Omental fat pad (tissue), 4 donors: ENCODE measurements around the gene ITPR2. TPM values are rescaled to one million over a fixed set of nuclear protein-coding genes. Genes with fewer than 3 reads are reported as not detected.

Experiments
- ATAC-seq: fragments of 150-250 bp; one replicate; pipeline ENCODE4 v1.9.1; 2016; ENCODE audit warnings: mild to moderate bottlenecking, moderate library complexity; ENCODE audit not compliant: low FRiP score
- DNase-seq: peaks from one replicate; pipeline ENCODE4 v3.0.0-alpha.2; 2019; ENCODE audit warnings: low spot score
- CTCF ChIP-seq, 3 donors: fragments of 450-650 bp; IDR thresholded peaks; one replicate each; pipeline ENCODE4 v1.5.1; 2016 to 2017; ENCODE audit warnings: antibody characterized with exemption in 3 of 3, mild to moderate bottlenecking in 3 of 3, moderate library complexity in 2 of 3
- total RNA-seq, 4 donors: library from RNA; depleted of rRNA; stranded (reverse); fragments of >200 nt; gene quantifications; one replicate each; pipeline ENCODE4 v1.1.0, GENCODE V29; 2016

Gene ITPR2
- total RNA-seq, 4 donors from 2014 or later = 39.0 to 62.9 (median 47.4) TPM

DNA sequence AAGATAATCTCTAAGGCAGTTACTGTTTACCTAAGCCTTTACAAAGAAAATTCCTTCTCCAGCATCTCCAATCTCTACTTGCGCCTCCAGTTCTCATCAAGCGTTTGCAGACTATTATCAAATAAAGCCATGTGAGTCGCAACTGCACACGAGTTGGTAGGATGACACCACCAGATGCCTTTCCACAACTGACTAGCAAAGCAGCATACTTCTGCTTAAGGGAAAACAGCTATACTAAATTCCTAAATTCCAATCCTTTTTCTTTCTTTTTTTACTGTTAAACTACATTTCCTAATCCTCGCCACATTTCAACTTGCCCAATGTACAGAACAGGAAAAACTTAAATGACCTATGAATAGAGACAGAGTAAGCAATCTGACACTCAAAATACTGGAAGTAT lies 166.7 kb downstream of the ITPR2 start:
- DNase-seq (no peak), ATAC-seq (no peak)
- no peak for TF ChIP-seq CTCF (IDR thresholded peaks at IDR 0.05)

DNA sequence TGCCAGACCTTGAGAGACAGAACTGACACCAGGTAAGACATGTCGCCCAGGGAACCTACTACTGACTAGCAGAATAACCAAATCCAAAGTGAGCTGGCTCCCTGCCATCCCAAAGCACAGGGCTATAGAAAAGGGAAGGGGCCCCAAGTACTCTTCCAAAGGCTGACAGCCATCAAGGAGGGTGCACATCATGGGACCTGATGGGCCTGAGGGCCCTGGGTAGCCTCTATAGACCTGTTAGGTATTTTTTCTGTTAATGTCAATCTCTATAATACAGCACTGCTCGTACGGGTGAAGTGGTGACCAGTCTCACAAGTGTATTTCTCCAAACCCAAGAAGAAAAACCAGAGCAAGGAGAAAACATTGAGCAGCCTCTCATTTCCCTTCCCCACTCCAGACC lies 171.6 kb downstream of the ITPR2 start:
- DNase-seq (no peak), ATAC-seq (no peak)
- no peak for TF ChIP-seq CTCF (IDR thresholded peaks at IDR 0.05)

DNA sequence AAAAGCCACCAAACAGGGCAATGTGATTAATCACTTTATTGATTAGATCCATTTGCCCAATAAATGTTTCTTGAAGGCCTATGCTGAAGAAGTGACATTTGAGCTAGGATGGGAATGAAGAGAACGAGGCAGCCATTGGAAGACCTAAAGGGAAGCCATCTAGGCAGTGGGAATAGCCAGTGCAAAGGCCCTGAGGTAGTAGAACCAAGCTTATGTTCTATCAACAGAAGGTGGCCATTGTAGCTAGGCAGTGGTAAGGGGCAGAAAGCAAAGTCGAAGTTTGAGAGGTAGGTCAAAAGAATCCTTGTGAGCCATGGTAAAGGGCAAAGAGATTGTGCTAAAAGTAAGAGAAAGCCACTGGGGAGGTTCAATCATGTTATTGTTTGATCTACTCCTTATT lies 173.1 kb downstream of the ITPR2 start:
- no peak for DNase-seq
- no peak for TF ChIP-seq CTCF (IDR thresholded peaks at IDR 0.05)
- ATAC-seq = no peak

DNA sequence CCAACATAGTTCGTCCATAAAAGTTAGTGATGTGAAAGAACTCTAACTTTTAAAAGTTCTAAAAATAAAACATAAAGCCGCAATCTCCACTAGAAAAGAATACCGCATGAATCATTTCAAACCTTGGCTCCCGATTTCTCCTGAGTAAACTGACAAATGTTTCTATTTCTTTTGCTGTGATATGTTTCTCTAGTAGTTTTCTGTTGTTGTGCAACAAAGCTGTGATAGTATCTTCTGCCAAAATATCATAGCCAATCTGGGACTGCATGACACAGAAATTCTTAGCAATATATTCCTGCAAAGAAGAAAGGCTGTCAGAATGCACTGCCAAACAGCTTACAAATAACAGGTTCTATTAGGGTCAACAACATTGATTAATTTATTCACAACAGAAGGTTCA lies 174.0 kb downstream of the ITPR2 start:
- peak; percentile 87 for ATAC-seq
- TF ChIP-seq CTCF (IDR thresholded peaks at IDR 0.05) = no peak
- no peak for DNase-seq

DNA sequence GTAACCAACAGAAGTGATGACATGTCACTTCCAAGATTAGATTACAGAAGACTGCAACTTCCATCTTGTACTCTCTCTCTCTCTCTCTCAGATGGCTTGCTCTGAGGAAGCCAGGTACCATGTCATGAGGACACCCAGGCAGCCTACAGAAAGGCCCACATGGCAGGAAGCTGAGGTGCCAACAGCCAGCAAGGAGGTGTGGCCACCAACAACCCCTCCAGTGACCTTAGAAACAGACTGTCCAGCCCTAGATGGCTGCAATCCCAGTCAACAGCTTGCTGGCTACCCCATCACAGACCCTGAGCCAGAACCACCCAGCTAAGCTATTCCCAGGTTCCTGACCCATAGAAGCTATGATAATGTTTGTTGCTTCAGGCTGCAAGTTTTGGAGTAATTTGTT lies 178.4 kb downstream of the ITPR2 start:
- ATAC-seq (no peak), DNase-seq (no peak)
- TF ChIP-seq CTCF (IDR thresholded peaks at IDR 0.05) = no peak

DNA sequence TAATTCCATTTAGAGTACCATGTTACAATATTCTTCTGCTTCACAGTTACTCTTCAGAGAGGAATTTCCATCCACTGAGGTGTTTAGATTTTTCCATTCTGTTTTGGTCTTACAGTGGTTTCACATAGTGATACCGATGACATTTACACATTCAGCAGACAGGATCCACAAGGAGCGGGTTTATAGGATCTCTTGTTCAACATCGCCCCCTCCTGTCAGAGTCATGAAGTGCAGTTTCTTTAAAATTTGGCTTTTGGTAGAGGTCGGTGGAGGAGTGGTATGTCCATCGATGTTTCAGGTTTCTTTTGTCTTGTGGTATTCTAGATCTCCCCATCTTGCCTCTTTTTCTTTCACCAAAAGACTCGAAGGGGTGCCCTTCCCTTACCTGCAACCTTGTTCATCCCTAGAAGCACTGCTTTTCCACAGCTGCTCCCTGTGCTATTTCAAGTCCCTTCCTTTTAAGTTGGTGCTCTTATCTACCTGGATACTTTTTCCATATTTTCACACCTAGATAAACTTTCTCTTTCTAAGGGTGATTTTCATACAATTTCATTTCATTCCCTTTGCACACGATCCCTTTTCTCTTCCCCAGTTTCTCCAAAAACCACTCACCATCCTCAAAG lies 181.3 kb downstream of the ITPR2 start:
- DNase-seq (no peak), ATAC-seq (no peak)
- peak in 2 of 3 donors; percentile 3 to 44 for TF ChIP-seq CTCF (IDR thresholded peaks at IDR 0.05)

- TF ChIP-seq CTCF (IDR thresholded peaks at IDR 0.05) = no peak
- DNase-seq (no peak), ATAC-seq (no peak)
Observed at GRCh38 chr12:26651036-26651435, 182.0 kb downstream of the ITPR2 start.
